Prostate gland (tissue), 2 donors: ENCODE data around the gene ADAP1.

ENCODE experiments used
- CTCF ChIP-seq, 4 experiments: fragments of 200-600 bp in 2 of 4; fragments of 450-650 bp in 2 of 4; sonication (generic) in 2 of 4; IDR thresholded peaks; 1 replicate in 3 of 4; 2 replicates in 1 of 4; pipeline ENCODE4 v1.5.1; 2016 to 2019; ENCODE audit warnings: antibody characterized with exemption in 4 of 4, mild to moderate bottlenecking in 2 of 4, moderate library complexity in 2 of 4
- POLR2A ChIP-seq: fragments of 450-650 bp; IDR thresholded peaks from one replicate; pipeline ENCODE4 v1.6.1; 2016; ENCODE audit warnings: antibody characterized with exemption, mild to moderate bottlenecking
- POLR2AphosphoS5 ChIP-seq: sonication (generic); formaldehyde crosslinking; IDR thresholded peaks from one replicate; pipeline ENCODE4 v1.6.1; 2017; ENCODE audit warnings: antibody characterized with exemption

GRCh38 chr7:902996-903395, 51.5 kb downstream of the ADAP1 start:
- TF ChIP-seq CTCF (IDR thresholded peaks at IDR 0.05) (no peak), POLR2A (no peak), POLR2AphosphoS5 (no peak)
